H1 (cell line): Measurements from ENCODE around the gene RP9. TPM values are rescaled to one million over a fixed set of nuclear protein-coding genes. Genes with fewer than 3 reads are reported as not detected.
A peak's percentile ranks its signal among the peaks of the same experiment; 100 is the strongest.

Experiments
- CTCF ChIA-PET: fragments of 300-600 bp; sonication (Branson Sonifier 250); formaldehyde crosslinking; loops from one replicate; lab custom pipeline; 2021; ENCODE audit not compliant: partially characterized antibody; lab: Charles Lee
- POLR2A ChIA-PET: fragments of 300-600 bp; sonication (Branson Sonifier 250); formaldehyde crosslinking; loops from one replicate; lab custom pipeline; 2021; ENCODE audit warnings: inconsistent platforms; ENCODE audit not compliant: partially characterized antibody; lab: Charles Lee
- DNase-seq, 2 experiments: peaks; one replicate each; pipeline versions ENCODE4 v3.0.0 to v3.0.0-alpha.2; 2010 to 2022; ENCODE audit warnings: low spot score in 2 of 2, low read depth in 1 of 2, mixed read lengths in 1 of 2
- FAIRE-seq: peaks from 2 replicates; lab custom pipeline; 2011; peaks lifted over from hg19 to GRCh38; lab: Jason Lieb, UNC
- H2AFZ ChIP-seq: 2 replicates; pipeline ENCODE4 v1.8.1; 2012; ENCODE audit warnings: low read length, inconsistent platforms
- H2AK5ac ChIP-seq: 2 replicates; pipeline ENCODE4 v1.6.1; 2013; ENCODE audit warnings: low read depth, low read length
- H2BK120ac ChIP-seq: replicated peaks from 2 replicates; pipeline ENCODE3; 2013; ENCODE audit warnings: low read depth, low read length, inconsistent platforms
- H2BK12ac ChIP-seq: 2 replicates; pipeline ENCODE4 v1.6.1; 2013; ENCODE audit warnings: low read depth, low read length
- H2BK15ac ChIP-seq: 2 replicates; pipeline ENCODE4 v1.6.1; 2013; ENCODE audit warnings: low read length
- H2BK20ac ChIP-seq: 2 replicates; pipeline ENCODE4 v1.6.1; 2013; ENCODE audit warnings: low read length
- H2BK5ac ChIP-seq: 2 replicates; pipeline ENCODE4 v1.6.1; 2013; ENCODE audit warnings: low read depth, low read length
- H3K14ac ChIP-seq: 2 replicates; pipeline ENCODE4 v1.6.1; 2013; ENCODE audit warnings: inconsistent platforms; ENCODE audit not compliant: insufficient read length
- H3K18ac ChIP-seq: 2 replicates; pipeline ENCODE4 v1.6.1; 2013; ENCODE audit warnings: low read length; ENCODE audit errors: extremely low read depth
- H3K23ac ChIP-seq: 2 replicates; pipeline ENCODE4 v1.6.1; 2013; ENCODE audit warnings: inconsistent platforms; ENCODE audit not compliant: insufficient read length
- H3K23me2 ChIP-seq: 2 replicates; pipeline ENCODE4 v1.6.1; 2013; ENCODE audit warnings: low read depth, low read length
- H3K27ac ChIP-seq: 2 replicates; pipeline ENCODE4 v1.6.1; 2011; ENCODE audit warnings: low read depth, low read length, inconsistent platforms
- H3K27me3 ChIP-seq, 4 experiments: replicated peaks in 1 of 4; 1 replicate in 1 of 4; 2 replicates in 3 of 4; pipeline versions ENCODE4 v1.6.1 to v1.8.1; 2011 to 2013; ENCODE audit warnings: low read length in 3 of 4, mild to moderate bottlenecking in 3 of 4, inconsistent platforms in 2 of 4, mixed read lengths in 2 of 4, moderate library complexity in 1 of 4; ENCODE audit not compliant: control insufficient read depth in 3 of 4, insufficient read depth in 3 of 4; ENCODE audit errors: extremely low read depth in 1 of 4
- H3K36me3 ChIP-seq, 4 experiments: 2 replicates each; pipeline versions ENCODE4 v1.6.1 to v1.8.1; 2011 to 2013; ENCODE audit warnings: mild to moderate bottlenecking in 4 of 4, low read length in 3 of 4, moderate library complexity in 2 of 4, control low read depth in 1 of 4, inconsistent platforms in 1 of 4; ENCODE audit not compliant: insufficient read depth in 4 of 4, control insufficient read depth in 2 of 4
- H3K4ac ChIP-seq: replicated peaks from 2 replicates; pipeline ENCODE3; 2013; ENCODE audit warnings: low read length, low read depth, mixed read lengths, inconsistent platforms; ENCODE audit not compliant: insufficient read length
- H3K4me1 ChIP-seq, 4 experiments: replicated peaks in 1 of 4; 1 replicate in 1 of 4; 2 replicates in 3 of 4; pipeline versions ENCODE4 v1.6.1 to v1.8.1; 2011 to 2013; ENCODE audit warnings: low read length in 3 of 4, inconsistent platforms in 2 of 4, mixed read lengths in 1 of 4; ENCODE audit not compliant: insufficient read depth in 4 of 4, control insufficient read depth in 3 of 4
- H3K4me2 ChIP-seq, 2 experiments: 2 replicates each; pipeline versions ENCODE4 v1.6.1 to v1.8.1; 2011 to 2013; ENCODE audit warnings: low read depth in 2 of 2, low read length in 2 of 2, control low read depth in 1 of 2, inconsistent platforms in 1 of 2, mild to moderate bottlenecking in 1 of 2; ENCODE audit not compliant: insufficient read depth in 1 of 2
- H3K4me3 ChIP-seq, 4 experiments: fragments of 200-600, 300-600 bp in 1 of 4; sonication (generic), shearing (Covaris generic), sonication (Bioruptor Twin) in 1 of 4; 2 replicates each; pipeline versions ENCODE4 v1.5.1 to v1.8.1; 2011 to 2016; ENCODE audit warnings: low read length in 4 of 4, low read depth in 3 of 4, control low read depth in 2 of 4, inconsistent platforms in 2 of 4, mild to moderate bottlenecking in 2 of 4, mixed read lengths in 1 of 4, moderate library complexity in 1 of 4; ENCODE audit not compliant: insufficient read depth in 2 of 4; ENCODE audit errors: extremely low read depth in 1 of 4
- H3K56ac ChIP-seq: replicated peaks from 2 replicates; pipeline ENCODE3; 2013; ENCODE audit warnings: low read depth, mild to moderate bottlenecking, mixed read lengths, low read length, inconsistent platforms; ENCODE audit not compliant: insufficient read length
- H3K79me1 ChIP-seq: 2 replicates; pipeline ENCODE4 v1.6.1; 2013; ENCODE audit warnings: low read depth, low read length, control low read depth
- H3K79me2 ChIP-seq, 2 experiments: 2 replicates each; pipeline versions ENCODE4 v1.6.1 to v1.8.1; 2012 to 2013; ENCODE audit warnings: low read length in 2 of 2, mild to moderate bottlenecking in 2 of 2, inconsistent platforms in 1 of 2; ENCODE audit not compliant: insufficient read depth in 2 of 2, control insufficient read depth in 1 of 2
- H3K9ac ChIP-seq, 4 experiments: replicated peaks in 1 of 4; 1 replicate in 1 of 4; 2 replicates in 3 of 4; pipeline versions ENCODE4 v1.6.1 to v1.8.1; 2011 to 2013; ENCODE audit warnings: low read depth in 3 of 4, low read length in 3 of 4, control low read depth in 2 of 4, mild to moderate bottlenecking in 2 of 4, moderate library complexity in 2 of 4, inconsistent platforms in 1 of 4; ENCODE audit errors: extremely low read depth in 1 of 4
- H3K9me3 ChIP-seq, 2 experiments: 2 replicates each; pipeline versions ENCODE4 v1.6.1 to v1.8.1; 2012 to 2013; ENCODE audit warnings: mild to moderate bottlenecking in 2 of 2, moderate library complexity in 2 of 2, control low read depth in 1 of 2, inconsistent platforms in 1 of 2, low read depth in 1 of 2, low read length in 1 of 2, mixed read lengths in 1 of 2; ENCODE audit not compliant: insufficient read depth in 2 of 2
- H4K20me1 ChIP-seq, 2 experiments: replicated peaks in 1 of 2; 2 replicates each; pipeline versions ENCODE3 to v1.8.1; 2011 to 2013; ENCODE audit warnings: inconsistent platforms in 2 of 2, low read length in 2 of 2, mild to moderate bottlenecking in 1 of 2; ENCODE audit not compliant: insufficient read depth in 2 of 2, control insufficient read depth in 1 of 2
- H4K5ac ChIP-seq: 2 replicates; pipeline ENCODE4 v1.6.1; 2013; ENCODE audit warnings: low read length, low read depth, mixed read lengths, inconsistent platforms; ENCODE audit not compliant: insufficient read length
- H4K8ac ChIP-seq: 2 replicates; pipeline ENCODE4 v1.8.0; 2013; ENCODE audit warnings: mild to moderate bottlenecking, moderate library complexity, low read length, inconsistent platforms; ENCODE audit not compliant: insufficient read depth; ENCODE audit errors: extremely low read depth
- H4K91ac ChIP-seq: replicated peaks from 2 replicates; pipeline ENCODE3; 2013; ENCODE audit warnings: low read length, mixed read lengths, inconsistent platforms; ENCODE audit not compliant: insufficient read length
- ASH2L ChIP-seq: fragments of 200-600, 300-600 bp; sonication (generic); IDR thresholded peaks from one replicate; pipeline ENCODE4 v1.7.1; 2017; ENCODE audit warnings: low read length
- BRCA1 ChIP-seq: IDR thresholded peaks from 2 replicates; pipeline ENCODE4 v1.6.1; 2012; ENCODE audit warnings: low read depth, low read length, improper control_type of control experiment
- CHD1 ChIP-seq: IDR thresholded peaks from 2 replicates; pipeline ENCODE4 v1.6.1; 2012; ENCODE audit warnings: low read depth, low read length, improper control_type of control experiment
- CREB1 ChIP-seq: IDR thresholded peaks from 2 replicates; pipeline ENCODE4 v1.6.1; 2012; ENCODE audit warnings: inconsistent platforms
- KDM4A ChIP-seq: IDR thresholded peaks from one replicate; pipeline ENCODE4 v1.7.1; 2012; ENCODE audit warnings: low read depth, mild to moderate bottlenecking, moderate library complexity, low read length, inconsistent platforms; ENCODE audit not compliant: severe bottlenecking
- RAD21 ChIP-seq, 2 experiments: IDR thresholded peaks in 1 of 2; conservative IDR thresholded peaks in 1 of 2; 2 replicates each; pipeline ENCODE4 v1.6.1; 2011; ENCODE audit warnings: low read depth in 2 of 2, low read length in 2 of 2, improper control_type of control experiment in 1 of 2, inconsistent platforms in 1 of 2, mild to moderate bottlenecking in 1 of 2, moderate library complexity in 1 of 2
- SIN3A ChIP-seq, 2 experiments: IDR thresholded peaks in 1 of 2; conservative IDR thresholded peaks in 1 of 2; 2 replicates each; pipeline ENCODE4 v1.6.1; 2011 to 2012; ENCODE audit warnings: low read length in 2 of 2, improper control_type of control experiment in 1 of 2, low read depth in 1 of 2, mild to moderate bottlenecking in 1 of 2
- TBP ChIP-seq: IDR thresholded peaks from 2 replicates; pipeline ENCODE4 v1.6.1; 2011; ENCODE audit warnings: low read depth, low read length, improper control_type of control experiment
- WGBS, 2 experiments: shearing (Covaris generic) in 1 of 2; methylation state at CpG; one replicate each; pipeline versions ENCODE4 v1.1.6 to v1.1.7; 2013 to 2015; ENCODE audit warnings: low lambda C conversion rate in 2 of 2, mixed read lengths in 2 of 2, inconsistent platforms in 1 of 2, low coverage in 1 of 2, missing lambda C conversion rate in 1 of 2; ENCODE audit not compliant: insufficient replicate concordance in 2 of 2, insufficient coverage in 1 of 2, insufficient read length in 1 of 2; ENCODE audit errors: extremely low coverage in 1 of 2, missing lambda C conversion rate in 1 of 2; 5-methylcytosine and 5-hydroxymethylcytosine counted together
- long read RNA-seq, 2 experiments: library from RNA in 1 of 2; library from capped mRNA in 1 of 2; stranded (forward); transcript quantifications; one replicate each; pipeline ENCODE4 v2.0.0, GENCODE V29; 2021; ENCODE audit warnings: inconsistent platforms in 1 of 2
- polyA minus RNA-seq, 3 experiments: library from RNA; depleted of rRNA, polyadenylated mRNA; stranded (reverse); fragments of >200 nt; gene quantifications; 1 replicate in 2 of 3; 2 replicates in 1 of 3; pipeline ENCODE4 v1.2.3, GENCODE V29; 2011
- polyA plus RNA-seq, 7 experiments: library from polyadenylated mRNA; depleted of rRNA in 3 of 7; stranded (reverse) in 5 of 7; unstranded in 2 of 7; fragments of >200 nt in 5 of 7; fragments of 200-250 nt in 2 of 7; gene quantifications; 1 replicate in 5 of 7; 2 replicates in 1 of 7; 4 replicates in 1 of 7; pipeline versions ENCODE4 v1.2.1 to v1.2.3, GENCODE V29; 2011 to 2013; ENCODE audit warnings: missing spikeins in 2 of 7, mixed read lengths in 2 of 7
- total RNA-seq: library from RNA; stranded (reverse); fragmentation: NEBNext Ultra II Directional; extraction: Animal tissue kit (Norgen Biotek cat#: 25700); gene quantifications from 2 replicates; pipeline ENCODE4 v1.2.1, GENCODE V29; 2021

RP9 gene
- 11.9 and 12.4 TPM in 2 replicates for total RNA-seq
- polyA plus RNA-seq (2011; rRNA removed) = 11.0 TPM in 2 replicates
- polyA plus RNA-seq (2011; cell fraction: cytosol; rRNA removed) = 14.1 TPM
- 12.6 TPM for polyA plus RNA-seq (2011; cell fraction: nucleus; rRNA removed)
- 13.8 to 15.9 TPM (median 15.3 TPM) in 4 replicates for polyA plus RNA-seq (2012, experiment 1 of 2)
- 7.2 TPM for polyA plus RNA-seq (2012, experiment 2 of 2)
- polyA plus RNA-seq (2013, experiment 1 of 2) = 17.3 TPM
- 16.9 TPM for polyA plus RNA-seq (2013, experiment 2 of 2)
- polyA minus RNA-seq (2011; rRNA and poly(A)+ RNA removed) = 3.8 and 9.4 TPM in 2 replicates
- polyA minus RNA-seq (2011; cell fraction: cytosol; rRNA and poly(A)+ RNA removed) = 11.5 TPM
- 9.1 TPM for polyA minus RNA-seq (2011; cell fraction: nucleus; rRNA and poly(A)+ RNA removed)
- long read RNA-seq, experiment 1, partial matches to known transcripts = 0 of 4 reads
- long read RNA-seq, experiment 1, other reads (novel, unspliced or antisense) = 4 of 4 reads
- long read RNA-seq, experiment 2 = 0 reads

DNA sequence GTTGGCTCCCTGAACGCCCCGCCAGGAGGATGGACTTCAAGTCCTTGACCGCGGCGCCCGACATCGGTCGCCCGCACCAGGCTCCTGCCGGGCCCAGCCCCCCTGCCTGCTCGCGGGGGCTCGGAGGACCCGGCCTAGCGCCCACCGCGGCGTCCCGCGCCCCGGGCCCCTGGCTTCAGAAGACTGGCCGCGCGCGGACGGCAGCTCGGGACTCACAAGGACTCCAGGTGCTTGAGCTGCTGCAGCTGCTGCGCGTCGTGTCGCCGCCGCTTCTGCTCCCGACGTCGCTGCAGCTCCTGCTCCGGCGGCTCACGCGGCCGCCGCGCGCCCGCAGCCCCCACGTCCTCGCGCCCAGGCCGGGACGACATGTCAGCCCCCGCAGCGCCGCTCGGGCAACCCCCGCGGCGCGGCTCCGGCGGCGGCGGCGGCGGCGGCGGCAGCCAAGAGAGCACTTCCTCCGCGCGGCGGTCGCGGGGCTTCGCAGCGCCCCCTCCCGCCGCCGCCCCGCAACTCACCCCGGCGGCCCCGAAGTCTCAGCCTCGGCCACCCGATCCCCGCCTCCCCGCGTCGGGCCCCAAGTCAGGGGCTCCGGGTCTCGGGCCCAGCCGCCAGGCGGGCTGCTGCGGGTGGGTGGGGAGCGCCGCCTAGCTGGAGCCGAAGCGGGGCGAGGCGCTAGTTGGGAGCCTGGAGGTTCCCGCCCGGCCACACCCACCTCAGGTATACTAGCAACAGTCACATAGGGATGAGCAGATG is at the start of gene RP9:
RP9 (minus strand) TSS at position 400 of the 753 bp plus-strand sequence; CDS start at position 368, 32 bp downstream.
- H3K4me3 ChIP-seq = peak within 1 kb of the TSS; percentile 68 to 98 (median 75)
- POLR2A ChIA-PET = interaction anchor here (1.4 to 2.3 kb wide), 2 partner anchors 47 to 217 kb away, joined by 5 read pairs; partner anchors contain the start of gene NT5C3A
- no peaks in the 10 kb centered on the region for H3K9me3 ChIP-seq
- peak within 1 kb of the TSS; percentile 46 for H4K8ac ChIP-seq
- H3K23ac ChIP-seq = no peak within 1 kb of the TSS
- H3K27me3 ChIP-seq = peaks cover 0 to 3% (median 0%) of the 10 kb centered on the region in 4 experiments; a peak in 1 of 7 replicates
- no peak within 1 kb of the TSS for H3K4ac ChIP-seq
- no peak within 1 kb of the TSS for H2AK5ac ChIP-seq
- no peak within 1 kb of the TSS for H3K56ac ChIP-seq
- peak within 1 kb of the TSS; percentile 67 for H4K91ac ChIP-seq
- WGBS, 2 experiments = 1% methylated on average over 31 of the region's 100 CpGs; no CpG with 5 or more reads in 1 of the 2 experiments
- peaks cover 5% of the 10 kb centered on the region for H3K79me1 ChIP-seq
- H3K18ac ChIP-seq = no peak within 1 kb of the TSS; the same call in 1 of the 2 replicates
- H2BK12ac ChIP-seq = no peak within 1 kb of the TSS
- no peak within 1 kb of the TSS; the same call in 1 of the 2 replicates for H3K27ac ChIP-seq
- CTCF ChIA-PET = interaction anchor here (0.6 to 3.5 kb wide), 35 partner anchors 9 to 1144 kb away, joined by 3 to 12 read pairs (median 4); partner anchors contain the start of genes FKBP9 and NT5C3A
- H3K79me2 ChIP-seq = peaks cover 3 to 26% of the 10 kb centered on the region in 2 experiments; a peak in 3 of 4 replicates
- H3K4me1 ChIP-seq = peaks cover 0 to 5% (median 1%) of the 10 kb centered on the region in 4 experiments; a peak in 2 of 7 replicates
- peak within 1 kb of the TSS in 3 of 4 experiments; percentile 38 to 92 (median 55); a peak in 5 of 7 replicates for H3K9ac ChIP-seq
- H2BK120ac ChIP-seq = no peak within 1 kb of the TSS
- 0 out of 2 replicates have a peak, but pooled peaks cover 2% of the 10 kb centered on the region for H3K23me2 ChIP-seq
- H3K14ac ChIP-seq = no peak within 1 kb of the TSS
- H4K20me1 ChIP-seq = peaks cover 0 to 7% of the 10 kb centered on the region in 2 experiments
- H2BK20ac ChIP-seq = no peak within 1 kb of the TSS
- H2BK15ac ChIP-seq = no peak within 1 kb of the TSS
- DNase-seq (peak in 1 of 2 experiments; percentile 89), FAIRE-seq (no peak)
- H2AFZ ChIP-seq = peak within 1 kb of the TSS; percentile 51; the same call in 1 of the 2 replicates
- H3K4me2 ChIP-seq = peak within 1 kb of the TSS; percentile 63 to 74
- no peak within 1 kb of the TSS for H4K5ac ChIP-seq
- no peak within 1 kb of the TSS for H2BK5ac ChIP-seq
- no peaks in the 10 kb centered on the region; a peak in 1 of 8 replicates for H3K36me3 ChIP-seq
- TF ChIP-seq BRCA1 = no peak
- TF ChIP-seq KDM4A = peak; percentile 94
- no peak for TF ChIP-seq CREB1
- TF ChIP-seq SIN3A (conservative IDR thresholded peaks at IDR 0.05 in 1 of 2, IDR thresholded peaks at IDR 0.05 in 1 of 2; ENCODE audit: low read depth in 1 of 2, low read length in 2 of 2) = no peak; a peak in 2 of 4 replicates
- peak; percentile 49 to 72; a peak in 3 of 4 replicates for TF ChIP-seq RAD21 (IDR thresholded peaks at IDR 0.05 in 1 of 2, conservative IDR thresholded peaks at IDR 0.05 in 1 of 2; ENCODE audit: low read depth in 2 of 2, low read length in 2 of 2)
- peak; percentile 48; the same call in 1 of the 2 replicates for TF ChIP-seq TBP
- peak; percentile 56 for TF ChIP-seq ASH2L
- no peak for TF ChIP-seq CHD1
